Activated CD8-positive, alpha-beta memory T cell treated with anti-CD3 and anti-CD28 coated beads for 36 hours (primary cell): ENCODE data around the gene DCXR. TPM values are rescaled to one million over a fixed set of nuclear protein-coding genes. Genes with fewer than 3 reads are reported as not detected.

Source experiments
- CTCF ChIA-PET: fragments of 350-600 bp; sonication (Branson Sonifier 250); formaldehyde crosslinking; loops from one replicate; lab custom pipeline; 2021; ENCODE audit warnings: antibody characterized with exemption; lab: Charles Lee
- POLR2A ChIA-PET: fragments of 350-600 bp; sonication (Branson Sonifier 250); formaldehyde crosslinking; loops from one replicate; lab custom pipeline; 2021; ENCODE audit warnings: antibody characterized with exemption; lab: Charles Lee
- total RNA-seq, 2 experiments: library from RNA; stranded (reverse); gene quantifications; one replicate each; pipeline ENCODE4 v1.2.3, GENCODE V29; 2021

Gene DCXR
- total RNA-seq, 2 experiments from 2014 or later: 119 to 129 TPM

DNA sequence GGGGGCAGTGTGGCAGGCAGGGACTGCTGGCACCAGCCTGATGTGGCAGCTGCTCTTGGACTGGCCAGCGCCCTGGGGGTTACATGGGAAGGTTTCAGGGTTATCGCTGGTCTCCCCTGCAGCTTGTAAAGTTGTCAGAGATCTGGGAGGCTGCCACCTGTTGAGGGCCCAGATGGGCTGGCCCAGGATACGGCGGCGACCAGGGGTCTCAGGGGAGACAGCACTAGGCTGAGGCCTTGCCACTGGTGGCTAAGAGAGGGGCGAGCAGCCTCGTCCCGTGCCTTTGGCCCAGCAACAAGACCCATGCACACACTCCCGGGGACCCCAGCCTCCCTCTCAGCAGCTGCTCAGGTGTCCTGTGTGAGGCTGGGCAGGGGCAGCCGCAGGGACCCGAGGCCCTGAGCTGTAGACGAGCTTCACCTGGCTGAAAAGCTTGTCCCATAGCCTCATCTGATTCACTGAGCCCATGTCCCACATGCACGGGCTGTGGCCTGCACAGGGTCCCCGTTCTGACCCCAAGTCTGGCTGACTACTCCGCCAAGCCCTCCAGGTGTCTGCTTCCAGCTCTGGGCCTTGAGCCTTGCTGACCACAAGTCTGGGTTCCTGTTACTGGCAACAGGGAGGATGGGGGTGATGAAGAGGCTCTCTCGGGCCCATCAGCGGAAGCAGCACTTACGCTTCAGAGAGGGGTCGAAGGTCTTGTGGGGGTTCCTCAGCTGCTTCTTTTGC, 21.9 kb upstream of the DCXR start:
- CTCF ChIA-PET: interaction anchor here (1.1 to 1.2 kb wide), 2 partner anchors 19 to 47 kb away, joined by 3 read pairs; no protein-coding TSS in a partner anchor
- POLR2A ChIA-PET: no interaction called here

DNA sequence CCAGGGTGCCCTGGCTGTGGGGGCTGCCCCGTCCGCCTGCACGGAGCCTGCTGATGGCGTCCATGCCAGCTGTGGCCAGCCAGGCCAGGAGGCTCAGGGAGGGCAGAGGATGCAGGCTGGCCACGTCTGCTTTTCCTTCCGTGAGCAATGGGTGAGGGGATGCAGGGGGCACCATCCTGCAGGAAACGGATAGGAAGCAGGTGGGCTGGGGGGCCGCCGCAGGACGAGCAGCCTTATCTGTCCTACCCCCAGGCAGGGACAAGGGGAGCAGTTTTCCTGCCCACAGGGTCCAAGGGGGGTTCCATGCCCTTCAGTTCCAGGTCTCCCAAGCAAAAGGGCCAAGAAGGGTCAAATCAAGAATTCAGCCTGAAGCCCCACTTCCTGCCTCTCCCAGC, 21.4 kb upstream of the DCXR start:
- CTCF ChIA-PET: no interaction called here
- POLR2A ChIA-PET: no interaction called here

DNA sequence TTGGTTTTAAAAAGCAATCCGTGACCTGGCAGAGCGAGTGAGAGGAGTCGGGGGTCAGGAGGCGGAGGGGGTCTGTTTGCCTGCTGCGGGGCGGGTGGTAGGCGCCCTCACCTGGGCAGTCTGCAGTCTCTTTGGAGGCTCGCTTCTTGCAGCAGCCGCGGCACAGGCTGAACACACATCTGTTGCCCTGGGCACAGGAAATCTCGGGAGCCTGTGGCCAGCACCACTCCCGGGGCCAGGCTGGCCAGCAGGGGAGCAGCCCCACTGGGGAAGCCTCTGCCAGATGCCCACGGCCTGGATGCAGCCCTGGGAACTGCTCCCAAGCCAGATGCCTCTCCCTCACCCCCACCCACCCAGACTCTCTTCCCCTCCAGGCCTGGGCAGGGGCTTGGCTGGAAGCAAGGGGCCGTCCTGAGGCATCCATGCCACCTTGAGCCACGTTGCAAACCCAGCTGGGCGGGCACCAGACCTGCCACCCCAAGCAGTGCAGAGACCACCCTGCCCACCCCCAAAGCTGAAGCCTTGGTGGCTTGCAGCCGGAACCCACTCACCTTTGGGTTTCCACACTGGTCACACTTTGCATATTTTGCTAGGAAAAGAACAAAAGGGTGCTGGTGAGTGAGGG, 20.8 kb upstream of the DCXR start:
- CTCF ChIA-PET: no interaction called here
- POLR2A ChIA-PET: no interaction called here

DNA sequence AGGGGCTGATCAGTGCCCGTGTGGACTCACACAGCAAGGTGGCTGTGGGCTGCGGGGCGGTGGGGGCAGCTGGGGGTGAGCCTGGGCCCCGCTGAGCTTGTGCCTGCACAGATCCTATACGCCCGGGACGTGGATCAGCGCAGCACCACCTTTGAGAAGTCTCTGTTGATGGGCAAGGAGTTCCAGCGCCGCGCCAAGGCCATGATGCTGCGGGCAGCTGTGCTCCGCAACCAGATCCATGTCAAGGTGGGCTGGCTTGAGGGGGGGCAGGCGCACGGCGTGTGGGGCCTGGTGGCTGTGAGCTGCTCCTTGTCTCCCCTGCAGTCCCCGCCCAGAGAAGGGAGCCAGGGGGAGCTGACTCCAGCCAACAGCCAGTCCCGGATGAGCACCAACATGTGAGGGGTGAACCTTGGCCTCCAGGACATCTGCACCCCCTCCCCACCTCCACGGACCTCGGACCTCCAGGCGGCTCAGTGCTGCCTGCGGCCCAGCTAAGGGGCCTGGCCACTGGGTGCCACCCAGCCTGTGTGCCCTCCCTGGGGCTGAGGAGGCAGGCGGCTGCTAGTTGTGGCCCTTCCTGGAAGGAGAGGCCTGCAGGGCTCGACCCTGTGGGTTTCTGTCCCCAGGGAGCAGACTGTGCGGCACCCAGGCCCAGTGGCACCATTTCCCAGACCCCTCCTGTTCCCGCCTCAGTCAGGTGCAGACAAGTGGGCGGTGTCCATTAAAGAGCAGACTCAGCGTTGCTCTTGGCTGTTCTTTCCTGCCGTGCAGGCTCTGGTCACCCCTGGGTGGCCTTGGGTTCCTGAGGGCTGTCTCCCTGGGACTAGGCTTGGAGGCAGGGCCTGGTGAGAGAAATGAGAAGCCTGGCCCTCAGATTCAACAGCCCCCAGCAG, 19.5 kb upstream of the DCXR start:
- POLR2A ChIA-PET: no interaction called here
- CTCF ChIA-PET: no interaction called here

DNA sequence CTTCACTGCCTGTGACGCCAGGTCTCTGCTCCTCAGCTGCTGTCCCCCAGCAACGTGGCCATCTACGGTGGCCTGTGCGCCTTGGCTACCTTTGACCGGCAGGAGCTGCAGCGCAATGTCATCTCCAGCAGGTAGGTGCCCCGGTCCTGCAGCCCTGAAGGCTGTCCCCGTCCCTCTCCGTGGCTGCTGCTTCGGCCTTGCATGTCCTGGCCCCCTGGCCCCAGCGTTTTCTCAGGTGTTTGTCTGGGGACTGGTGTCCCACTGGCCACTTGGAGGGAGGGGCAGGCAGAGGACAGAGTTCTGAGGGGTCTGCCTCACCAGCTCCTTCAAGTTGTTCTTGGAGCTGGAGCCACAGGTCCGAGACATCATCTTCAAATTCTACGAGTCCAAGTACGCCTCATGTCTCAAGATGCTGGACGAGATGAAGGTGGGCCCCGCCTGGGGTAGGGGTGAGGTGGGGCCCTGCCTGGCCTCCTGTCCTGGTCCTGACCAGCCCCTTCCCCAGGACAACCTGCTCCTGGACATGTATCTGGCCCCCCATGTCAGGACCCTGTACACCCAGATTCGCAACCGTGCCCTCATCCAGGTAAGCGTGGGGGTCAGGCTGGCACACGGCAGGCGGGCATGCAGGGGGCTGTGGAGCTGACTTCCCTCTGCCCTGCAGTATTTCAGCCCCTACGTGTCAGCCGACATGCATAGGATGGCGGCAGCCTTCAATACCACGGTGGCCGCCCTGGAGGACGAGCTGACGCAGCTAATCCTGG, 18.6 kb upstream of the DCXR start:
- ChIA-PET CTCF (interaction anchor here (1.0 kb wide), 1 partner anchor 11 kb away, joined by 4 read pairs; no protein-coding TSS in a partner anchor), POLR2A (no interaction called here)

DNA sequence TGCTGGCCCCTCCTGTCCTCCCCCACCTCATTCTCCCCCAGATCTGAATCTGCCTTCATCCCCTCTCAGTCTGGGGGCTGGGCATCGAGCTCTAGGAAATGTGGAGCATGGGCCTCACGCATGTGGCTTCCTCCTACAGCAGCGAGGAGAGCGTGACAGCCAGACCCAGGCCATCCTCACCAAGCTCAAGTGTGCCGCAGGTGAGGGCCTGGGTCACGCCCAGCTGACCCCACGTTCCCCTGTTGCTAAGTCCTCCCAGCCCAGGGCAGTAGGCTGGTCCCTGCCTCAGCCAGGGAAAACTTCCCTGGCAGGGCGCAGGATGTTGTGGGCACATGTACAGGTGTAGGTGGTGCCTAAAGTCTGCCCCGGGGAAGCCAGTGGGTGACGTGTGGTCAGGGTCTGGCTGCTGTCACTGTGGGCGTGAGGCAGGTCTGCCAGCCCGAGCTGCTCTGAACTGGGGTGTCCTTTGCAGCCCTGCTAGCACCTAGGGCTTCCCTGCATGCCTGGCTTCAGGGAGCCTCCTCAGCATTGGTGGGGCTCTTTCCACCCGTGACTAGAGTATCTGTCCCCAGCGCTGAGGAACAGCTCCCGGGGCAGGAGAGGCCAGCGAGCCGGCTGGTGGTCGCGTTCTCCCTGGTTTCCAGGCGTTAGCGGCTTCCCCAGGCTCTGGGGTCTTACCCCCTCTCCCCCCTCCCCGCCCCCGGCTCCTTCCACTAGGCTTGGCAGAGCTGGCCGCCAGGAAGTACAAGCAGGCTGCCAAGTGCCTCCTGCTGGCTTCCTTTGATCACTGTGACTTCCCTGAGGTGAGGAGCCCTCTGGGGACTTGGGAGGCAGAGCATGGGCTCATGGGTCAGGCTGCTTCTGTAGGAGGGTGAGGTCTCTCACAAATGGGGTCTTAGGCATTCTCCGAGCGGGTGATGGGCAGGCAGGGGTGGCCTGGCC, 17.8 kb upstream of the DCXR start:
- POLR2A ChIA-PET: no interaction called here

DNA sequence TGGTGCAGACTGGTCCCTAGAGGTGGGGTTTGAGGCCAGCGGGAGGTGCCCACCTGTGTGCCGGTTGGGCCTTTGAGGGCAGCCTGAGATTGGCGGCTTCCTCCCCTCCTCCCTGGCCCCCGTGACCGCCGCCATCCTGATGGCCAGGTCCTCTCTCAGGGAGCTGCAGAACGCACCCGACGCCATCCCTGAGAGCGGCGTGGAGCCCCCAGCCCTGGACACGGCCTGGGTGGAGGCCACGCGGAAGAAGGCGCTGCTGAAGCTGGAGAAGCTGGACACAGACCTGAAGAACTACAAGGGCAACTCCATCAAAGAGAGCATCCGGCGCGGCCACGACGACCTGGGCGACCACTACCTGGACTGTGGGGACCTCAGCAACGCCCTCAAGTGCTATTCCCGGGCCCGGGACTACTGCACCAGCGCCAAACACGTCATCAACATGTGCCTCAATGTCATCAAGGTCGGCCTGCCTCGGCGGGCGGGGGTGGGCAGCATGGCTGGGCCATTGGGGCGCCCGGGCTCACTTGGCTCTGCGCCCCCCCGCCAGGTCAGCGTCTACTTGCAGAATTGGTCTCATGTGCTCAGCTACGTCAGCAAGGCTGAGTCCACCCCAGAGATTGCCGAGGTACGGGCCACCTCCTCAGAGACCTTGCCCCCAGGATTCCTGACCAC, 17.0 kb upstream of the DCXR start:
- ChIA-PET CTCF (interaction anchor here (1.3 kb wide), 1 partner anchor 44 kb away, joined by 3 read pairs; the partner anchor contains the start of gene FASN), POLR2A (interaction anchor here (0.6 kb wide), 1 partner anchor 329 kb away, joined by 8 read pairs; no protein-coding TSS in a partner anchor)

More for the DNA sequence above, 17.8 kb upstream of the DCXR start:
- CTCF ChIA-PET: interaction anchor here (1.0 kb wide), 1 partner anchor 11 kb away, joined by 4 read pairs; no protein-coding TSS in a partner anchor

DNA sequence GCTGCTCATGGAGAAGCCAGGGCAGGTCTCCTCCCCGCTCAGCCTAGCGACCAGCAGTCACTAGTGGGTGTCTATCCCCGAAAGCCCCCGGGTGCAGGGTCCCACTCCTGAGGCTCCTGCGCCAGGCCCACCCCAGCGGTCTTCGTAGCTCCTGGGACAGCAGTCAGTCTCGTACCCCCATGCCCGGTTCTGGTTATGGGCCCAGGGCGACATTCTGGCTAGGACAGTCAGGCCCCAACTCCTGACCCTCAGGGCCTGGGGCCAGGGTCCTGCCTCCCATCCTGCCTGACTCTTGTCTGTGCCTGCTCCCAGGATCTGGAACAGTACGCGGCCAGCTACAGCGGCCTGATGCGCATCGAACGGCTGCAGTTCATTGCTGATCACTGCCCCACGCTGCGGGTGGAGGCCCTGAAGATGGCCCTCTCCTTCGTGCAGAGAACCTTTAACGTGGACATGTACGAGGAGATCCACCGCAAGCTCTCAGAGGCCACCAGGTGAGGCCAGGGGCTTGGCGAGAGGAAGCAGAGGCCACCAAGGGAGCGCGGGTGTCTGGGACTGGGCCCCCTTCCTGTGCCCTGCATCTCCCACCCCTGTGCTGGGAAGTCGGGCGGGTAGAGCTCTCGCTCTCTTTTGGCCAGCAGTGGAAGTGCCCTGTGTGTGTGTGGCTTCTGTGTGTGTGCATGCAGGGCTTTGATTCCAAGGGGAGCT, 16.2 kb upstream of the DCXR start:
- CTCF ChIA-PET: interaction anchor here (1.3 kb wide), 1 partner anchor 45 kb away, joined by 3 read pairs; the partner anchor contains the start of gene FASN

DNA sequence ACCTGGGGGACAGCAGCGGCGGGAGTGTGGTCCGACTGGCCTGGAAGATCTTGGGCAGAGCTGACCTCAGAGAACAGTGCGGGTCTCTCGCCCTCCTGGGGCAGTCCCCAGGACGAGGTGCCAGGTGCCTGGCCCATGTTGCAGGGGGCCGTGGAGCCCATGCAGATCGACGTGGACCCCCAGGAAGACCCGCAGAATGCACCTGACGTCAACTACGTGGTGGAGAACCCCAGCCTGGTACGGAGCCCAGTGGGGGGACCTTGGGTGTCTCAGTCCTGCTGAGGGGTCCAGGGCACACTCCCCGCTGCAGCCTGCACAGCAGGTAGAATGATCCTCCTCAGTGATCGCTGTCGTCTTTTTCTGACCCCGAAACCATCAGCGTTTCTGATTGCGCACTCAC, 15.6 kb upstream of the DCXR start:
- CTCF ChIA-PET: no interaction called here
- POLR2A ChIA-PET: no interaction called here

More for the DNA sequence above, 16.2 kb upstream of the DCXR start:
- POLR2A ChIA-PET: interaction anchor here (0.6 kb wide), 1 partner anchor 328 kb away, joined by 8 read pairs; no protein-coding TSS in a partner anchor

DNA sequence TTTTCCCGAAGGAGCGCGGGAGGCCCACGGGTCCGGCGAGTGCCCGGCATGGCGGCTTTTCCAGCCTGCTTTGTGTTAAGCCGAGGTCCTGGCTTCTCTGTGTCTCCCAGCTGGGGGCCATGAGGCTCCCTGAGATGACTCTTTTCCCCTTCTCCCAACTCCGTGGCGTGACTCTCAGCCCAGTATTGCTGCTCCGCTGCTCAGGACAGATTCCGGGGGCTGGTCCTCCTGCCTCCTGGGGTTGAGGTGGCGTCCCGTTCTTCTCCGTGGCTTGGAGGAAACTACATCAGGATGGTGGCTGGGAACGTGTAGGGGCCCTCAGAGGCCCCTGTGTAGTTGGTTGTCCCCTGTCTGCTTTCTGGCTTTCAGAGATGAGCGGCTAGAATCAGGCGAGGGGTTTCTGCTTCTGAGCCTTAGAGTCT, 15.2 kb upstream of the DCXR start:
- ChIA-PET CTCF (interaction anchor here (1.0 to 1.9 kb wide), 2 partner anchors 13 to 33 kb away, joined by 3 to 5 read pairs; partner anchors contain the start of gene DUS1L), POLR2A (interaction anchor here (0.6 to 1.1 kb wide), 2 partner anchors 21 to 185 kb away, joined by 3 read pairs; partner anchors contain the start of gene RAC3)

DNA sequence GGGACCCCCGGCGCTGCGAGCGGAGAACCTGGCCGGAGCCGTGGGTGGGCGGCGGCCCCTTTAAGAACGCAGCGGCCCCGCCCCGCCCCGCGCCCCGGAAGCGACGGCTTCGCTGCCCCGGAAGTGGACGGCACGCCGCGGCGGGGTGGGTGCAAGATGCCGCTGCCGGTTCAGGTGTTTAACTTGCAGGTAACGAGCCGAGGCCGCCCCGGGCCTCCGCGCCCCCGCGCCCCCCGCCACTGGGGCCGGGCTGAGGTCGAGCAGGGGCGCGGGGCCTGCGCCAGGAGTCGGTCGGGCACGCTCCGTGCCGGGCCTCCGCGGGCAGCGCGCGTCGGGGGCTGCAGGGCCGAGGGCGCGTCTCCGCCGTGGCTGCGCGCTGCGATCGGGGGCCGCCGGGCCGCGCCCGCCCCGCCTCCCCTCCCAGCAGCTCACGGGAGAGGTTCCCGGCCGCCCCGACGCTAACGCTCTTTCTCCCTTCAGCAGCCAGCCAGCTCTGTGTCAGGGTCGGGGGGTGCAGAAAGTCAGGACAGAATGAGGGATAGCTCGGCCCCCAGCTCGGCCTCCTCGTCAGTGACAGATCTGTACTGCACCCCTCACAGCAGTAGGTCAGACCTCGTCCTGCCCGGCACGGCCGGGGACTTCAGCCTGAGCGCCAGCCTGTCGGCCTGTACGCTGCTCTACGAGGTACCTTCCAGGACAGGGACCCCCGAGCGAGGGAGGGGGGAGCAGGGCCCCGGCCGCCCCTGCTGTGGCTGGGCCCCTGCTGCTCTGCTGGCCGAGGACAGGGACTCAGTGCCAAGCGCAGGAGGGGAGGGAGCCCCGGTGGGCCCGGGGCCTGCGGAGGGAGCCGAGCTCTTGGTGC, 14.5 kb upstream of the DCXR start, which contains the start of the genes GPS1 and RFNG:
Gene GPS1 (plus strand): TSS at position 123 of the 862 bp plus-strand sequence. CDS start 34 bp downstream, at position 157.
Gene RFNG (minus strand): TSS at position 36 of the 862 bp plus-strand sequence. CDS start 45 bp downstream, outside the sequence.
- CTCF ChIA-PET: interaction anchor here (1.0 to 1.9 kb wide), 2 partner anchors 14 to 32 kb away, joined by 3 to 5 read pairs; partner anchors contain the start of gene DUS1L
- POLR2A ChIA-PET: interaction anchor here (0.6 to 1.1 kb wide), 2 partner anchors 21 to 184 kb away, joined by 3 read pairs; partner anchors contain the start of gene RAC3

DNA sequence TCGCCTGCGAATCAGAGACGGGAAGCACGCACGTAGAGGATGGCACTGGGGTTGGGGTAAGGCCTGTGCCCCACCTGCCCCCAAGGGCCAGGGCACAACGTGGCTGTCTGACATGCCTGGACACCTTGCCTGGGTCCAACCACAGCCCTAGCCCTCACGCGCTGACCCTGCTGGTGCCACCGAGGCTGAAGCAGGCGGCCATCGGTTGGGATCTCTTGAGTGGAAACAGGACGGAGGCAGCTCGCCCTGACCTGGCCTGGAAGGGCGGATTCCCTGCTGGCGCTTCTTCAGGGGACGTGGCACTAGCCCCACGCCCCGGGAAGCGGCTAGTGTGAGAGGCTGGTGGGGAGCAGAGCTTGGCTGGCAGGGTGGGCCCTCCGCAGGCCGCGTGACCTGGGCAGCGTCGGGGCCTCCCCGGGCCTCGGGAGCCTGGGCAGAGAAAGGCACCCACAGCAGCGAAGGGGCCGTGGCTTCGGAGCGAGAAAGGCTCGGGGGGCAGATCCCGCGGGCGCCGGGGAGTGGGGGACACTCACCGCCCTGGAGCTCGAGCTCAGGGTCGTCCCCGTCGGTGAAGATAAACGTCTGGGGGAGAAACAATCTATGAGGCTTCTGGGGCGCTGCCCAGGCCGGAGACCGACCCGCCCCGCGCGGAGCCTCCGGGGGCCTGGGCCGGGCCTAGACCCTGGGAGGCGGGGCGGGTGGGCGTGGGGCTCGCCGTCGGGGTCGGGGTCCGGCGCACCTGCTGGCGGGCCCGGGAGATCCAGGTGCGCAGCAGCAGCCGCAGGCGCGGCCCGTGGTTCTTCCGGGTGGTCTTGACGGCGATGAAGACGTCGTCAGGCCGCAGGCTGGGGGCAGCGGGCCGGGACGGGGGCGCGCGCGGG, 13.5 kb upstream of the DCXR start:
- ChIA-PET POLR2A (interaction anchor here (1.0 kb wide), 1 partner anchor 13 kb away, joined by 3 read pairs; the partner anchor contains the start of gene DCXR), CTCF (interaction anchor here (0.9 to 1.9 kb wide), 2 partner anchors 15 to 16 kb away, joined by 3 to 5 read pairs; partner anchors contain the start of gene DUS1L)

DNA sequence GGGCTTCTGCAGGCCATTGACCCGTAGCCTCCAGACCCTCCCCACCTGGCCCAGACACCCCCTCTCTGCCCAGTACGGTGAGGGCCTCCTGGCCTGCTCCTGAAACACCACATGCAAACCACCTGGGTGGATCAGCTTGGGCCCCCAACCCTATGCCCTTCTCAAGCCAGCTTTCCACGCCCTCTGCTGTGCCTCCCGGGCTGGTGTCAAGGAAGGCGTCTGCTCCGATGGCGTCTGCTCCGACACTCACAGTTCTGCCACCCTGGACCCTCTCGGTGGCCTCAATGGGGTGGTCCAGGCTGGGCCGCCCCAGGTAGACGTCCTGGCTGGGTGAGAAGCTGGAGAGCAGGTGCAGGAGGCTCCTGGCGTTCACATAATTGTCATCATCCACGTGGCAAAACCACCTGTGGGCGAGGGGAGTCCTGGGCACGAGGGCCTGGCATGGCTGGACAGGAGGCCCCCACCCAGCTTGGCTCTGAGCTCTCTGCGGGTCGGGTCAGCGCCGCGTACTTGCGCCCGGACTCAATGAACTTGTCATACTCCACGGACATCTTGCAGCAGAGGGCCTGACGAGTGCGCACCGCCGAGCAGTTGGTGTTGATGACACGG, 12.8 kb upstream of the DCXR start:
- POLR2A ChIA-PET: interaction anchor here (1.0 kb wide), 2 partner anchors 13 kb away, joined by 3 read pairs; partner anchors contain the start of gene DCXR
- CTCF ChIA-PET: interaction anchor here (0.9 to 1.6 kb wide), 3 partner anchors 13 to 49 kb away, joined by 3 read pairs; partner anchors contain the start of gene DCXR
